Fibroblast of villous mesenchyme (primary cell): Measurements from ENCODE around the gene SIN3B. TPM values are rescaled to one million over a fixed set of nuclear protein-coding genes. Genes with fewer than 3 reads are reported as not detected.

Source experiments
- DNase-seq: peaks from one replicate; pipeline ENCODE4 v3.0.0-alpha.2; 2010; ENCODE audit warnings: low read depth
- H3K4me3 ChIP-seq: 2 replicates; pipeline ENCODE4 v1.5.1; 2011; ENCODE audit warnings: low read depth, mild to moderate bottlenecking, low read length
- total RNA-seq: library from RNA; depleted of rRNA; stranded (reverse); fragments of >200 nt; gene quantifications from 2 replicates; pipeline ENCODE4 v1.2.3, GENCODE V29; 2012
- TF ChIP-seq, protein P1 (sequence below): IDR thresholded peaks from 2 replicates; pipeline ENCODE4 v1.5.1; 2012; ENCODE audit warnings: low read depth, mild to moderate bottlenecking, low read length; ENCODE audit not compliant: insufficient read depth

SIN3B gene
- total RNA-seq, 1 donor, result 40.2 TPM

DNA sequence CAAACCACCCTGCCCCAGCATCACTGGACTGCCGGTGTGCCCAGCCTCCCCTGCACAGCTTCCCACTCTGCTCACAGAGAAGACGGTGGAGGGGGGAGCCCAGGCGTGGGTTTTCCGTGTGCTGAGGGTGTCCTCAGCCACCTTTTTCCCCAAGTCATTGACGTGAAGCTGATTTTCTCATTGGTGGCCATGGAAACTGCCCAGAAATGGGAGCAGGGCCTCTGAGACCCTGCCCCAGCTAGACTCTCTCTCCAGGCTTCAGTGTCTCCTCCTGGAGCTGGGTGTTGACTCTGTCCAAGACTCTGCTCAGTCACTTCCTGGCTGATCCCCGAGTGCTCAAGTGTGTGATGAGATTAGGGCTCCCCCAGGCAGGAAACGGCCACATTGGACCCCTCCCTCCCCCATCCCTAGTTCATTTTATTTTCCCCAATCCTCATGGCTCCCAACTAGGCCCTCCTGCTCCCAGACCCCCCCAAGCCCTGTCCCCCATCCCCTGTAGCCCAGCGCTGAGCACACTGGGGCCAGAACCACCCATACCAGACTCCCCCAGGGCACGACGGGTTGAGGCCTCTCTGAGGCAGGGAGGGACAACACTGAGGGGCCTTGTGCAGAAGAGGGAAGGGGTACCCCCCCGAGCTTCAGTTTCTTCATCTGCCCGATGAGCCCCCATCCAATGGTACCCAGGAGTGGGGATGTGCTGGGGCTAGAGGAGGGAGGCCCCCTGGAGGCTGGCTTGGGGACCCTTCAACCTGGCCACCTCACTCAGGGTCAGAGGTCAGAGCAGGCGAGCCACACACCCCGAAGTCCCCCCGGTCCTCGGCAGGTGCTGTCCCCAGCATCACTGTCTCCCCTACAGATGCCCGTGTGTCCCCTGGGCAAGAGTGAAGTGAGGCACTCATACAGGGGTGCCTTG, 58.4 kb downstream of the SIN3B start:
- H3K4me3 ChIP-seq, result no peak overlapping the region
- TF ChIP-seq, protein P1, sequence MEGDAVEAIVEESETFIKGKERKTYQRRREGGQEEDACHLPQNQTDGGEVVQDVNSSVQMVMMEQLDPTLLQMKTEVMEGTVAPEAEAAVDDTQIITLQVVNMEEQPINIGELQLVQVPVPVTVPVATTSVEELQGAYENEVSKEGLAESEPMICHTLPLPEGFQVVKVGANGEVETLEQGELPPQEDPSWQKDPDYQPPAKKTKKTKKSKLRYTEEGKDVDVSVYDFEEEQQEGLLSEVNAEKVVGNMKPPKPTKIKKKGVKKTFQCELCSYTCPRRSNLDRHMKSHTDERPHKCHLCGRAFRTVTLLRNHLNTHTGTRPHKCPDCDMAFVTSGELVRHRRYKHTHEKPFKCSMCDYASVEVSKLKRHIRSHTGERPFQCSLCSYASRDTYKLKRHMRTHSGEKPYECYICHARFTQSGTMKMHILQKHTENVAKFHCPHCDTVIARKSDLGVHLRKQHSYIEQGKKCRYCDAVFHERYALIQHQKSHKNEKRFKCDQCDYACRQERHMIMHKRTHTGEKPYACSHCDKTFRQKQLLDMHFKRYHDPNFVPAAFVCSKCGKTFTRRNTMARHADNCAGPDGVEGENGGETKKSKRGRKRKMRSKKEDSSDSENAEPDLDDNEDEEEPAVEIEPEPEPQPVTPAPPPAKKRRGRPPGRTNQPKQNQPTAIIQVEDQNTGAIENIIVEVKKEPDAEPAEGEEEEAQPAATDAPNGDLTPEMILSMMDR, result no peak
- DNase-seq, result no peak

DNA sequence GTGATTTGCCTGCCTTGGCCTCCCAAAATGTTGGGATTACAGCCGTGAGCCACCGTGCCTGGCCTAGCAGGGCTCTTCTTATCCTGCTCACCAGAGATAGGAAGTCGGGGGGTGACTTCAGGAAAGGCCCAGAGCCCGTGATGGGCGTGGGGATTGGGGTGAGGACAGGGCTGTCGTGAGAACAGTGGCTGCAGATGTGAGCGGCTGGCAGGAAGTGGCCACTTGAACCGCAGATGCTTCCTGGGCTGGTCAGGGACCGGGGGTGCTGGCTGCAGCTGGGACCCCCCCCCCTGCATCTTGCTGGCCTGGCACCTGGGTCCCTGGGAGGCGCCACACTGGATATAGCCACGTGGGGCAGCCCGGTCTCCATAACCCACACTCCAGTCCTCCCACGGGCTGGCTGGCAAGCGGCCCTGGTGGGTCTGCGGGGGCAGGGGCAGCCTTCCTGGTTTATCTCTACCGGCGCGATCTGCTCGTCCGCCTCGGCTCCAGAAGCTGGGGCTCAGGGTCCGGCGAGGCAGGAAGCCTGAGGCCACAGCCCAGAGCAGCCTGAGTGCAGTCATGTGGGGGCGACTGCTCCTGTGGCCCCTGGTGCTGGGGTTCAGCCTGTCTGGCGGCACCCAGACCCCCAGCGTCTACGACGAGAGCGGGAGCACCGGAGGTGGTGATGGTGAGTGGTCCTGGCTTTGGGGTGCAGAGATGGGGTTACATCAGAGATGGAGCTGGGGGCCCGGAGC, 59.6 kb downstream of the SIN3B start, which contains the start of gene F2RL3:
F2RL3 (plus strand) TSS at position 371 of the 737 bp plus-strand sequence; CDS start at position 562, 191 bp downstream.
- TF ChIP-seq, protein P1, result no peak
- peak; percentile 59 for DNase-seq
- H3K4me3 ChIP-seq, result no peak within 1 kb of the TSS

DNA sequence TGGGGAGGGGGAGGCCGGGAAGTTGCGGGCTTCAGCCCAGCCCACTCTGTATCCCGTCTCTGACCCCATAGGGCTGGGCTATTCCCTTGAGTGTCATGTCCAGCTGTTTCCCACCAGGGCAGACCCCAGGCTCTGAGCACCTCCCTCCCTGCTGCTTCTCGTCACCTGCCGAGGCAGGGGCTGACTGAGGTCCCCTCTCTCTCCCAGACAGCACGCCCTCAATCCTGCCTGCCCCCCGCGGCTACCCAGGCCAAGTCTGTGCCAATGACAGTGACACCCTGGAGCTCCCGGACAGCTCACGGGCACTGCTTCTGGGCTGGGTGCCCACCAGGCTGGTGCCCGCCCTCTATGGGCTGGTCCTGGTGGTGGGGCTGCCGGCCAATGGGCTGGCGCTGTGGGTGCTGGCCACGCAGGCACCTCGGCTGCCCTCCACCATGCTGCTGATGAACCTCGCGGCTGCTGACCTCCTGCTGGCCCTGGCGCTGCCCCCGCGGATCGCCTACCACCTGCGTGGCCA, 60.2 kb downstream of the SIN3B start:
- H3K4me3 ChIP-seq, result no peak overlapping the region
- DNase-seq, result no peak
- TF ChIP-seq, protein P1, result no peak

DNA sequence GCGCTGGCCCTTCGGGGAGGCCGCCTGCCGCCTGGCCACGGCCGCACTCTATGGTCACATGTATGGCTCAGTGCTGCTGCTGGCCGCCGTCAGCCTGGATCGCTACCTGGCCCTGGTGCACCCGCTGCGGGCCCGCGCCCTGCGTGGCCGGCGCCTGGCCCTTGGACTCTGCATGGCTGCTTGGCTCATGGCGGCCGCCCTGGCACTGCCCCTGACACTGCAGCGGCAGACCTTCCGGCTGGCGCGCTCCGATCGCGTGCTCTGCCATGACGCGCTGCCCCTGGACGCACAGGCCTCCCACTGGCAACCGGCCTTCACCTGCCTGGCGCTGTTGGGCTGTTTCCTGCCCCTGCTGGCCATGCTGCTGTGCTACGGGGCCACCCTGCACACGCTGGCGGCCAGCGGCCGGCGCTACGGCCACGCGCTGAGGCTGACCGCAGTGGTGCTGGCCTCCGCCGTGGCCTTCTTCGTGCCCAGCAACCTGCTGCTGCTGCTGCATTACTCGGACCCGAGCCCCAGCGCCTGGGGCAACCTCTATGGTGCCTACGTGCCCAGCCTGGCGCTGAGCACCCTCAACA, 60.8 kb downstream of the SIN3B start:
- H3K4me3 ChIP-seq, result no peak overlapping the region
- no peak for DNase-seq
- TF ChIP-seq, protein P1, result no peak

DNA sequence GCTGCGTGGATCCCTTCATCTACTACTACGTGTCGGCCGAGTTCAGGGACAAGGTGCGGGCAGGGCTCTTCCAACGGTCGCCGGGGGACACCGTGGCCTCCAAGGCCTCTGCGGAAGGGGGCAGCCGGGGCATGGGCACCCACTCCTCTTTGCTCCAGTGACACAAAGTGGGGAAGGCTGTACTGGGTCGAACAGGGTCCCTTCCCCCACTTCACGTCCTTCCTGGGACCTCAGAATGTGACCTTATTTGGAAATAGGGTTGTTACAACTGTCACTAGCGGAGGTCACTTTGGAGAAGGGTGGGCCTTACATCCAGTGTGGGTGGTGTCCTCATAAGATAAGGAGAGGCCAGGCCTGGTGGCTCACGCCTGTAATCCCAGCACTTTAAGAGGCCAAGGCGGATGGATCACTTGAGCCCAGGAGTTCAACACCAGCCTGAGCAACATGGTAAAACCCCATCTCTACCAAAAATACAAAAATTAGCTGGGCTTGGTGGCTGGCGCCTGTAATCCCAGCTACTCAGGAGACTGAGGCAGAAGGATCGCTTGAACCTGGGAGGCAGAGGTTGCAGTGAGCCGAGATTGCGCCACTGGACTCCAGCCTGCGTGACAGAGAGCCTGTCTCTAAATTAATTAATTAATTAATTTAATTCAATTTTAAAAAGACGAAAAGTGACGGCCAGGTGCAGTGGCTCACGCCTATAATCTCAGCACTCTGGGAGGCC, 61.4 kb downstream of the SIN3B start:
- TF ChIP-seq, protein P1, result no peak
- no peak for DNase-seq
- no peak overlapping the region for H3K4me3 ChIP-seq

DNA sequence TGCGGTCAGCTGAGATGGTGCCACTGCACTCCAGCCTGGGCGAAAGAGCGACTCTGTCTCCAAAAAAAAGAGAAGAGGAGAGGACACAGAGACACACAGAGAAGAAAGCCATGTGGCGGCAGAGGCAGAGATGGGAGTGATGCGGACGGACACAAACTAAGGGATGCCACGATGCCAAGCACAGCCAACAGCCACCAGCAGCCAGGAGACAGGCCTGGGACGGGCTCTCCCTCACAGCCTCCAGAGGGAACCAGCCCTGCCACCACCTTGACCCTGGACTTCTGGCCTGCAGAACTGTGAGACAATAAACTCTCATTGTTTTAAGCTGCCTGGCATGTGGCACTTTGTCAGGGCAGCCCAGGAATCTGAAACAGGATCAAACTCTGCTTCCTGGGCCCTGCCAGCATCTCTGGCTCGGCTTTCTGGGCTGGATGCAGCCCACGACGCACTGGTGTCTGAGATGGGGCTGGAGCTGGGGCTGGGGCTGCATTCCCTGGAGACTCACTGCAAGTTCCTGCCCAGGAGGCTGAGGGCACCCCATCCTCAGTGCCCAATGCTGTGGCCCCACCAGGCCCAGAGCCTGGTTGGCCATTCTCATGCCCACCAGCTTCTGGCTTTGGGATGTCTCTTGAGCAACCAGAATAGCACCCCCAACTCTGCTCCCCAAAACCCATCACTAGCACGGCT, 62.6 kb downstream of the SIN3B start:
- H3K4me3 ChIP-seq, result no peak overlapping the region
- TF ChIP-seq, protein P1, result no peak
- no peak for DNase-seq
